Suprapubic skin (tissue), 4 donors: ENCODE data around the gene KL.

ENCODE experiments used
- CTCF ChIP-seq, 2 donors: fragments of 200-600 bp in 1 of 2; fragments of 450-650 bp in 1 of 2; sonication (generic) in 1 of 2; IDR thresholded peaks; one replicate each; pipeline ENCODE4 v1.5.1; 2016 to 2019; ENCODE audit warnings: antibody characterized with exemption in 2 of 2, mild to moderate bottlenecking in 1 of 2, moderate library complexity in 1 of 2
- EP300 ChIP-seq: sonication (generic); formaldehyde crosslinking; IDR thresholded peaks from one replicate; pipeline ENCODE4 v1.6.1; 2017; ENCODE audit warnings: antibody characterized with exemption
- POLR2A ChIP-seq, 2 donors: fragments of 450-650 bp; IDR thresholded peaks; one replicate each; pipeline ENCODE4 v1.6.1; 2017; ENCODE audit warnings: antibody characterized with exemption in 2 of 2, mild to moderate bottlenecking in 2 of 2, moderate library complexity in 2 of 2
- POLR2AphosphoS5 ChIP-seq, 3 donors: sonication (generic); formaldehyde crosslinking; IDR thresholded peaks; one replicate each; pipeline ENCODE4 v1.6.1; 2017; ENCODE audit warnings: antibody characterized with exemption in 3 of 3

GRCh38 chr13:33112766-33113165 lies 96.5 kb downstream of the KL start:
- TF ChIP-seq CTCF (IDR thresholded peaks at IDR 0.05) (no peak), POLR2A (IDR thresholded peaks at IDR 0.05) (no peak), EP300 (no peak), POLR2AphosphoS5 (IDR thresholded peaks at IDR 0.05) (no peak)
